HL-60/S4 (cell line): ENCODE measurements around the gene CNTN1.

Experiments used
- in situ Hi-C: fragments of 300-500 bp; cut with MboI; formaldehyde crosslinking; loops from 2 replicates; pipeline ENCODE4 v1.14.3; 2022; ENCODE audit warnings: low sequenced_read_pairs

Gene CNTN1

DNA sequence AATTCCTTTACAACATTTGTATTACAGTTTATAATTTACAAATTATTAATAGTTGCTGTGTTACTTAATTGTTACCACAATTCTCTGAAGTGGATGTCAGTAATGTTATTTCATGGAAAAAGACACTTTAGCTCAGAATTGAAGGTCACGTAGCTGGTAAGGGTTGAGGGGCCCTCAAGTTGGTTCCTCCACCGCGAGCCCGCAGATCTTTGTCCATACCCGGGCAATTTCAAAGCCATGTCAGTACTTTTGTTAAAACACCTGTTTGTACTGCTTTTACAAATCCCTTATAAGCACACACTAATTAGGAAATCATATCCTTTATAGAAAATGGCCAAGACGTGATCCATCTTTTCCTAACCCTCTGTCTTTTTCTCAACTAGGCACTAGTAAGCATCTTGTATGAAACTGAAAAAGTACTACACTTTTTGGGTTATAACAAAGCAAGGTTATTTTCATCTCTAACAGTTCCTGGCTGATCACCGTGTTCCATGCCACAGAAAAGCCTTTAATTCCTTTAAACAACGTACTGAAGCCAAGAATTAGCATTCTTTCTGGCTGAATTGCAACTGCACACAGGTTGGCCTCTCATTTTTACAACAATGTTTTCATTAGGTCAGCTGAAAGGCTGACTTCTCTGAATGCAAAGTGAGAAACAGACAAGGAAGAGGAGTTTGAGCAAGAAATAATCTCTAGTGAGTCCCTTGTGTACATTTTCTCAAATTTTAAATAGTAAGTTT lies 76.1 kb downstream of the CNTN1 start:
- in situ Hi-C loops: no loop called here

DNA sequence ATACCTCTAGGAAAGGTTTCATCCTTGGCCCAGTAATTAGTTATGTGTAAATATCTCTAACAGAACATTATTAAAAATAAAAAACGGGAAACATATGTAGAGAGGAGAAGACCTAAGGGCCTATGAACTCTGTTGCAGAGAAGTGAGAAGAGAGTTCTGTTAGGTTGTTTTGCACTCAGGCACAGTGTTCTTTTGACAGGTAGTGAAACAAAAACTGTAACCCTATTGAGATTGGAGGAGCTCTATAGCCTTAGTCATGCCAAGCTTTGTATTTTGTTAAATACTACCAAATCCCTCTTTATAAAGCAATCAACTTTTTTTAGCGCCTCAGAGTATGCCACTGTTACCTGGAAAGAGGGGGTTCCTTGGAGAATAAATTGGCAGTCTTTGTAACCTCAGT lies 77.6 kb downstream of the CNTN1 start:
- in situ Hi-C loops: no loop called here

DNA sequence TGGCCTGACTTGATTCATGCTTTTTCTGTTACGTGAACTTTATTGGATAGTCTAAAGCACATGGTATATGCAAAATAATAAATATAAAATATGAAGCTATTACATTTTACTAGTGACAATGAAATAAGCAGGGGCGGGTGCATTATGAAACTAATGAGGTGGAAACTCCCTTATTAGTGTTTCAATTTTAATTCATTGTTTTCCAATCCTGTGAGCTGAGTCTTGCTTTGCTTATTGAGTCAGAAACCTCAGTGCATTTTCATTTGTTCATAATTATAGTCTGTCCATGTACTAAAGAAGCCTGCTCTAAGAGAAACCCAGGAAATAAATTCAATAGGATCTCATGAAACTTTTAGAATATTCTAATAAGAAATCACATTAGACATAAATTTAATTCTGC lies 78.5 kb downstream of the CNTN1 start:
- in situ Hi-C loops: no loop called here

DNA sequence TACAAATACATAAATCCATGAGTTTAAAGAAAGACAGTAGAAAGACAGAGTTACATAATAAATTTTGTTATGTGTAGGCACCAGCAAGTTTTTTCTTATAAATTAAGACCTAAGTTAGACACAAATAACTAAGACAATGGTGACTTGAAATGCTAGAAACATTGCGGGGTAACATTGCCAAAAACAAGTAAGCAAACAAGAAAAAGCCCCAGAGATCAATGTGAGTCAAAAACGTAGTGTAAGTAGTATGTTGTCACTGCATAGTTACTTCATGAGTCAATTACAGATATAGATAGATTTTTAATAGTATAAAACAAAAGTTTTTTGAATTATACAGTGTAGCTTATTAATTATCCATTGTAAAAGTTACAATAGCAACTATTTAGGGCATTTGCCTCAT lies 83.4 kb downstream of the CNTN1 start:
- in situ Hi-C loops: no loop called here

DNA sequence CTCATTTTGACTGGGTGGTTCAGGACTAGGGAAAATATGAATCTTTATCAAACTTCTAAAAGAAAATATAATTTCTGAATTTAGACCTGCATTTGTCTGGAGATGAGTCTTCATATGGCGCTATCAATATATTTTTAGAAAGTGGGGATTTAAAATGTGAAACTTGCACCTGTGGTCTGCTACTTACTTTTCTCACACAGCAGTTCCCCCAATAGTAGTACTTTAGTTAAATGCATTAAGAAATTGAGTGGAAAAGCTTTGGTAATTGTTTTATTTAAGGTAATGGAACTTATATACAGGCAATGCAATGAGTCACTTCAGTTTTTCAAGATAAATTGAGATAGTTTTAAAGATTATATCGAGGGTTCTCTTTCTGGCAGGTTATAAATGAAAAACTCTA lies 91.9 kb downstream of the CNTN1 start:
- in situ Hi-C loops: no loop called here

DNA sequence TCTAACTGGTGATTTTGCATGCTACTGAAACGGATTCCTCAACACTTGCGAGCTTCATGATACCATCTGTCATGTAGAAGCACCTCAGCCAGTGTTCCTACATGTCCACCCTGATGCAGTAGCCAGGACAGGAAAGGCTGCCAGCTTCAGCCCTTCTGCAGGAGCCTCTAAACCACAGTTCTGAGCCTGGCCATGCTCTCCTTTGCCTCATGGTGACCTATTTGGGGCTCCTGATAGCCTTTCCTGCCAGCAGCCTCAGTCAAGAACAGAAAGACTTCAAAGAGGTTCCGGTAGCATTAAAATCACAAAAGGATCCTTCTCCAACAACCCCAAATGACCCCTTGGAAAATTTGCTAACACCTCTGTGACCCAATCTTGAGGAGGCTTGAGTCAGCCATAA lies 96.0 kb downstream of the CNTN1 start:
- in situ Hi-C loops: no loop called here

DNA sequence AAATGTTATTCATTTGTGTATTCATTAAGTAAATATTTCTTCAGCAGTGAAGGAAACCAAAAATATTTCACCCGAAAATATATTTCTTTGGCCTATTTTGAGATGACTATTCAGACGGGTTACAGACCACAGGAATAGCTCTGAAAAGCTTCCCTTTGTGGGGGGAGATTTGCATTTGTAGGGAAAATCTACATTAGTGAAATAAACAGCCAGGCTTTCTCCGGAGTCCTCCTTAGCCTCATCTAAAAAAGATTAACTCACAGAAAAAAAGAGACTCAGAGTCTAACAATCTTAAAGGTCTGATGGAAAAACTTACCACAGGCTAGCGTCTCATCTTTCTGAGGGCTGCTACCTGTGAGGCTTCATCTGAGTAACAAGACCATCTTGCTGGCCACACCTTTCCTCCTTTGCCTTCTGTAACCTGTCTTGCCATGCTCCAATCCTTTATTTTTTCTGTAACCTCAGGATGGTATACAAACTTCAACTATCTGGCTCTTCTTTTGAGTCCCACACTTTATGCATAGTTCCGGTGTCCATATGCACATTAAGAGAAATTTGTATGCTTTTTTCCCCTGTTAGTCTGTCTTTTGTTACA lies 100.7 kb downstream of the CNTN1 start:
- in situ Hi-C loops: no loop called here

DNA sequence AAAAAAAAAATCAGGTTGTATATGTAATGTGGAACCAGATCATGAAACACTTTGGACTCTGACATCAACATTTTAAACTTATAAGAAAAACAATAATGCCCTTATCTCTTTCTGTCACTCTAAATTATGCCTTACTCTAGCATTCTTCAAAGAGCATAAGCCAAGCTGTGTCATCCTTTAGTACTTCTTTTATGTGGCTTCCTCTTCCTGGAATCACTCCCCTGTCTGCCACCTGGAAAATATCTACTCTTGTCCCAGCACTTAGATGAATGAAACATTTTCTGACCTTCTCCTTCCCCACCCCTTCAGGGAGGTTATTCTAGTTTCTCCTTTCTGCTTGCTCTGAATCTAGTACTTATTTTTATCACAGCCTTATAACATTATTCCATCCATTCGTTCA lies 101.2 kb downstream of the CNTN1 start:
- in situ Hi-C loops: no loop called here

DNA sequence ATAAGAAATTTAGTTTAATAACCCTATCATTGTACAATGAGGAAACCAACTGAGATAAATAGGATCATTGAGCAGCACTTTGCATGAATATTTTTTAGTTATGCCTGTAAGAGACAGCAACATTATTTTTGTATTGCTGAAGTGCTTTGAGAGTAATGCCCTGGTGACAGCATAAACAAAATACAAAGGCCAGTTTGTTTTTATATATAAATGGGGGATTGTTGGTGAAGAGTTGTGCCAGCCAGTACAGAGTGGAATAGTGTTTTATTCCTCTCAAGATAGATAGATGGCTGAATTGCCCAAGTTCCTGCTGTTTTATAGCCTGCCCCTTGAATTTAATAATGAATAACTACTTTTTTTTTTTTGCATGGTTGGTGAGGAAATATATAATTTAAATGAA lies 101.8 kb downstream of the CNTN1 start:
- in situ Hi-C loops: no loop called here

DNA sequence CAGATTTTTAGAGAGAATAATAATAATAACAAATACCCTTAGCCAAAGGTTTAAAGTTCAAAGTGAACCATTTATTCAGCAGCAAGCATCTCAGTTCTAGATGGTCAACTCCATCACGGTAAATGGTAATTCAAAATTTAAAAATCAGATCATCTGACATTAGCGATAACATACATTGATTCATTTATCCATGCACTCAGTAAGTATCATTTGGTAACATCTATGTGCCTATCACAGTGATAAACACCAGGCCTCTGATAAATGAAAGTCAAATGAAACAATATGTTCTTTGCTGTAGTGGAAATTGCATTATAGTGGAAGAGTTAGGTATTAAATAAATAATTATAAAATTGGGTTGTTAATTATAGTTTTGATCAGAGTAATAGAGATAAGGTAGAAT lies 108.8 kb downstream of the CNTN1 start:
- in situ Hi-C loops: no loop called here

DNA sequence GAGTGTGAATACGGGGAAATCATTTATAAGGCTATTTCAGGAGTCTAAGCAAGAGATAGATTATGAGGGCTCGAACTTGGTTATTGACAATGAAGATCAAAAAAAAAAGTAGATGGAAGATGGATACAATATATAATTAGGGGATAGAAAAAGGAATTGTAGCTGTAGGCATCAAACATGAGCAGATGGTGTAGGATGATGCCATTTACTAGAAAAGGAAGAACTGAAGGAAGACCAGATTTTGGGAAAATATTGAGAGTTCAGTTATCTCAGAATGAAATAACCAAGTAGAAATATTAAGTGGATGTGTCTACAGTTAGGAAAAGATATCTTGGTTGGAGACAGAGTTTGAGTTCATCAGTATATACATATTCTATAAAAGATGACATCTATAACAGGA lies 109.6 kb downstream of the CNTN1 start:
- in situ Hi-C loops: no loop called here

DNA sequence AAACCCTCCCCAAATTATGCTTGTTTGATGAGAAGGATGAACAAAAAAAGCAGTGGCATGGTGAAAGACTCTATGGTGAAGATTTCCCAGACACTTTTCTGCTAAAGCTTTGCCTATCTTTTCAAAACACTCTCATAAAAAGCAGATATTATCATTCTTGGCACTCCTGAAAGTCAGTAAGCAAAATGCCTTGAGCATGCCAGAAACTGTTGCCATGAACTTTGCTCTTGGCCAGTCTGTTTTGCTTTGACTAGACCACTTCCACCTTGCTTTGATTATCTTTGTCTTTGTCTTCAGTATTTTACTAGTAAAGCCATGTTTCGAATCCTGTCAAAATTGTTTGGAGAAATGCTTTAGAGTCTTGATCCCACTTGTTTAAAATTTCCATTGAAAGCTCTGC lies 110.4 kb downstream of the CNTN1 start:
- in situ Hi-C loops: no loop called here

DNA sequence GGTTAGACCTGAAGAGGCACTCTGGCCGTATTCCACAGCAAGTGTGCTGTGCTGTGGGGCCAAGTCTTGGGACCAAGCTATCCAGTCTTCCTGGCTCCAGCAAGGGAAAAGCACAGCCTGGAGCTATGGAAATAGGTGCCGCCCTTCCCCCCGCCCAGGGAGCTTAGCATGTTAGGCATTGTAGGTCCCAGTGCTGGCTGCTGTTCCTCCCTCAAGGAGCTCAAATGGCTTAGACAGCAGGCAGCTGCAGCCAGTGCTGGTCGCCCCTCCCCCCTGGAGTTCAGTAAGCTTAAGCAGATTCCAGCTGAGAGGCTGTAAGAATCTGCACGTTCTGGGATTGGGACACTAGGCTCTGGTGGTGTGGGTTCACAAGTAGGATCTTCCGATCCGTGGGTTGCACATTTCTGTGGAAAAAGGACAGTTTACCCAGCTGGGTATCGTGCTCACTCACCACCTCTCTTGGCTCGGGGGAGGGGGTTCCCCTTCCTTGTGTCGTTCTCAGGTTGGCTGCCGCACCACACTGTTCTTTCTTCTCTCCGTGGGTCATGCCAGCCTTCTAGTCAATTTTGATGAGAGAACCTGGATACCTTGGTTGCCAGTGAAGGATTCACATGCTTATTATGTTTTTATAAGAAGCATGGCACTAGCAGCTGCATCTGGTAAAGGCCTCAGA lies 127.3 kb downstream of the CNTN1 start:
- in situ Hi-C loops: no loop called here

DNA sequence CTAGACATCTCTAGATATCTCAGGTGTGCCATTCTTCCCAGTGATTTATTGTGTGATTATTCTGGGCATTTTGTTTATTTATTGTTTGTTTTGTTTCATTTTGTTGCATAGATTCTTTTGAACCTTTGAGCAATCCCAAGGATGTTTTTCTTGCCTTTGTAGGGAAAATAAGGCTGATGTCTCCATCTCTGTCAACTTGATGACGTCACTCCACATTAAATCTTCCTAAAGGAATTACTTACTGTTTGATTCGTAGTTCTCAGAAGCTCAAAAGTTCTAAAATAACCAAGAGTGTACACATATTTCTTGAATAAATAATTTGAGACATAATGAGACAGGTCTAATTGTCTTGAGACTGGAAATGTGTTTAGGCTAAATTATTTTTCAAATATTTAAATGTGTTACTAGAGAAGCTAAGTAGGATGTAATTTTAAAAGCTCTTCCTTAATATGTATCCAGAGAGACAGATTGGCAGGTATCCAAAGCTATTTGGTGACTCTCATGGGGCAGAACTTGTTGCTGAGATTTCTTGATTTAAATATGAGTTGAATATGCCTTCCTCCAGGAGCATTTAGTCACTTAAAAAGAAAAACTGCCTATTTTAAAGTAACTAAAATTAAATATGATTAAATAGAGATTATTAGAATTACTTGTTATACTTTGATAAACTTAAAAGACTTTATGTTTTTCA lies 128.7 kb downstream of the CNTN1 start:
- in situ Hi-C loops: no loop called here

DNA sequence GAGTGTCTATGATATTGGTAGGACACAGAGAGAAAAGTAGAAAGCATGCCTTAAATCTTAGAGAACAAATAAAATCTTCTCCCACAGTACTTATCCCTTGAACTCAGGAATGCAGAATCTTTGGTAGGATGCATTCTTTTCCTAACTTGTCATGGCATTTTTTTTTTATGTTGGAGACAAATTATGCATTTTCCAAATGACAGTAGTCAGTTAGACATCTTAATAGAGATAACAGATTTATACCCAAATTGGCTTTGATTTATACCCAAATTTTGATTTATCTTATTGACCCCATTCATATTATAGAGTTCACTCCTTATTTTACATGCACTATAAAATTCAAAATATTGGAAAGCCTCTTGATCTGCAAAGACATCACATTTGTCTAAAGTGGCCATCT lies 132.9 kb downstream of the CNTN1 start:
- in situ Hi-C loops: no loop called here

DNA sequence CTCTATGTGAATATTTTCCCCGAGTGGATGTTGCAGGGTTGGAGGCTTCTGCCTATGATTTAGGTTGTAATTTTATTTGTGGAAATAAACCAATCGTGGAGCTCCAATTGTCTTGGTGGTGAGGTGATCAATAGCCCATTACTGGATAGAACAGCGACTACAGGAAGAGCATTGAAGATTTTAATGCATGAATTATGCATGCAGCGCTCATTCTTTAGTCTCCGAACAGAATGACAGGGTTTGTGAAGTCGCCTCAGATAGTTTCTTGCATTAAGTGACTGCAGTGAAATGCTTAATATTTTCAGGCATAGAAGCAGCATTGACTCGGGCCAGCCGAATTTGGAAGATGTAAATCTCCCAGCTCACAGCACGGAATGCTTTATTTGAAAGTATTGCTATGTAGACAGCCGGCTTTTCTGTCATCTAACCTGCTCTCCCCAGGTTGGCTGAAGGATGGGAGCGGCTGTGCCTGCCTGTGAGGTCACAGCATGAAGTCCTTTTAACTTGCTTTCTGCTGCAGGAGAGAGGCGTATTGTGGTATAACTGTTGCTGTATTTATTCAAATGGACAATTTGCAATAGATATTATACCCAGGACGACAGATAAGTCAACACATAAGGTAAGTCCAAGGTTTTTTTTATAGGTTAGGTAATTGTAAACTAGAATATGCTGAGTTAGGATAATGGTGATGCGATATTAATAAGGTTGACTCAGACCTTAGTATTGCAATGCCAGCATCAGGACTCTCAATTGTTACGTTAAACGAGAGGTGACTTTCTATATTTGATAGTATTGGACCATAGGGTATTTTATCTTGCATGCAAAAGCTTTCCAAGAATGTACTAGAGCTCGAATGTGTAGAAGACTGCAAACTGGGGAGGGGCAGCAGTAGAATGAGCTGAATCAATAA lies 135.7 kb downstream of the CNTN1 start:
- in situ Hi-C loops: no loop called here

DNA sequence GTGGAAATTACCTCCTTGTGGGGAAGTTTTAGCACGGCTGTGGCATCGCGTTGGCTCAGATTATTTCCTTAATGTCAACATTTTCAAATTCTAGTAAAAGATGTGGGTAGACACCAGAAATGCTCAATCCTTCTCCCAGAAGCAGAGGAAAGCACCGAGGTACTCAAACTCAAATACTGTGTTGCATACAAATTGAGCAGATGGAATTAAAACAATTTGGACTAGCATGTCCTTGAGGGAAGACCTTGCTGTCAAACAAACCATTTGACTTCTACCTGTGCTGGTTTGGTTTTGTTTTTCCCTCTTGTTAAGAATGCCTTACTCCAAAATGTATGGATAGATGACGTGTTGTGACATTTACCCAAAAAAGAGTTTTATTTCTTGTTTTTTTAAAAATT lies 136.4 kb downstream of the CNTN1 start:
- in situ Hi-C loops: no loop called here

DNA sequence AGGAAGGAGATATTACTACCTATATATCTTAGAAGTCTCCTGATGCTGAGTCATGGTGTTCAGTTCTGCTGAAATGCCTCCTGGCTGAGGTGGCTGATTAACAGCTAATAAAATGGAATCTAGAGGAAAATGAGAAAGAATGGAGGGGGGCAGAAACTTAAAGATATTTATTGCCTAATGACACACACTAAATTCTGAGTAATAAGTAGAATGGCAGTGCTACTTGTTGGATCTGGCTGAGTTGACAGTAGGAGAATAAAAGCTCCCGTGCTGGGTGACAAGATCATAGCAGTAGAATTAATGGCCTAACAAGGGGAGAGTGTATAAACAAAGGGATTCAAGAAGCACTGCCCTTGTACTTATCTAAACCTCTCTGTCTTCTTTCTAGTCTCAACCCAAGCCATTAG lies 137.5 kb downstream of the CNTN1 start:
- in situ Hi-C loops: no loop called here

DNA sequence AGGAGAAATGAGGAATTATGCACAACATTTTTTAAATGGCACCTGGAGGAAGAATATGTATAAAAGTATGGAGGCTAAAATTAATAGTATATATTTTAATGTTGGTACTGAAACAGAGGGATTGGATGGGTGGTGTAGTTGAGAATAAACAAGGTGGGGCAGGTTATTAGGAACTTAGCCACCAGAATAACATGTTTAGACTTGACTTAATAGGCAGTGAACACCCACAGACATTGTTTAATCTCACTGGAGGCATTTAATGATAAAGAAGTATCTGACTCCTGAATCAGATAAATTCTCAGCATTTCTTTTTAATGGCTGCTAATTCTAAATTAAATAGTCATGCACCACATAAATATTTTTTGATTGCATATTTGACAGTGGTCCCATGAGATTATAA lies 139.7 kb downstream of the CNTN1 start:
- in situ Hi-C loops: no loop called here

DNA sequence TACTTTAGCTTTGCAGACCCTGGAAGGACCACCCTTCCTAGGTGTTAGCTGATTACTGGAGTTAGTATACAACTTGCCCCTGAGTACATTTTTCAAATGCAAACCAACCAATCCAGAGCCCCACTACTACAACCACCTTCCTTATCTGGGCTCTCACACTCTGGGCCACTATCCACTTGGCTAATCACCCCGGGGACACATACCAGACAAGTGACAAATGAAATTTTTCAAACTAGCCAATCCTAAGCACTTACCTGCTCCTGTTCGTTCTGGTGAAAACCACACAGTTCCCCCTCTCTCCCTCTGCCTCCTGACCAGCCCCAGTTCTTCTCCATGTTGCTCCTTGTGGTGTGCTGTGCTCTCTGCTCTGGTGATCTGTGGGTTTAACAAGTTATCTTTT lies 140.4 kb downstream of the CNTN1 start:
- in situ Hi-C loops: no loop called here

DNA sequence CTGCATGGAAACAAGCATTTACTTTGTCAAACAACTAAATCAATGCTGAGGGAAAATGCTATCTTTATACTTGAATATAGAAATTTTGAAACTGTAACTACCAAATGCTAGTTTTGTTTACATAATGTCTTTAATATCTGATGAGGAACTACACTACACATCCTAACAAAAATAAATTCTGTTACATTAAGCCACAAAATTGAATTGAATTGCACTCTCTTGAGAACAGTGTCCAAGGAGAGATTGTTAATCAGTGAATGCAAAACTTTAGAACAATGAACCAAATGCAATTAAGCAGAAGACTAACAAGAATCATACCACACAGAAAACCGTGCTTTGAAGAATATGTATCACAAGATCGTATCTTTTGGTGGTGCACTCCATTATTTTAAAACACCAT lies 141.6 kb downstream of the CNTN1 start:
- in situ Hi-C loops: no loop called here
